Measurements from ENCODE around the gene MICU1. TPM values are rescaled to one million over a fixed set of nuclear protein-coding genes. Genes with fewer than 3 reads are reported as not detected.

The MICU1 gene
- total RNA-seq, 4 donors from 2014 or later, result 25.1 to 41.1 (median 34.9) TPM

DNA sequence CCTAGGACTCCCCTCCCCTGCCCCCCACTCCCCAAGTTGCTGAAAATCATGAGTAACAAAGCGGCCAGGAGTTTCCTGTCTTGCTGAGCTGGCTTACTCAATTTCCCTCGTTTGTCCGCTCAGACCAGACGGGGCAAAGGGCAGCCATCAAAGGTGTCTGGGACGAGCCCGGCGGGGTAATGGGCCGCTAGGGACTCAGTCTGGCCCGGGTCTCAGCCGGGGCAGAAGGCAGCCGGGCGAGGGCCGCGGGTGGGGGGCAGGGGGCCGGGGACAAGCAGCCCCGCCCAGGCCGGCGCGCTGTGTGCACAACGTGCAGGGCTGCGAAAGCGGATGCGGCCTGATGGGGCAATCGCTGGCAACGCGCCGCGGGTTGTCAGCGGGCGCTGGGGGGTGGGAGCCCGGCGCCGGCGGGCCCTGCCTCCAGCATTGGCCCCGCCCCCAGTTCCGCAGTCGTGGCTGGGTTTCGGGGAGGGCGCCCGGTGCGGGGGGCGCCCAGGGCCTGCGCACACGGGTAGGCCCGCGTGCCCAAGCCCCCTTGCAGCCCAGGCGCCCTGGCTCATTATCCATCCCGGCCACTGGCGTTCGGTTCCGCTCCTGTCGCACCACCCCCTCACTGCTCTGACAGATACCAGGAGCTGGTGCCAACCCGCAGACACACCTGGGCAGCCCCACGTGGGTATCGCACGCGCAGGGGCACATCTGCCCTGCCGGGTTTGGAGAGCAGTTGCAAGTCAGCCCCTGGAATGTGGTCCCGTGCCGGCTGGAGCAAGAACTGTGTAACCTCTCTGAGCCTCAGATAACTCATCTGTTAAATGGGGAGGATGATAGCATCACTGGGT, 306.2 kb downstream of the MICU1 start:
- H3K36me3 ChIP-seq, result no peaks in the 10 kb centered on the region
- H3K9me3 ChIP-seq, result no peaks in the 10 kb centered on the region
- TF ChIP-seq POLR2AphosphoS5 (IDR thresholded peaks at IDR 0.05) (peak; percentile 58 to 85 (median 83)), POLR2A (IDR thresholded peaks at IDR 0.05) (peak; percentile 35), EP300 (IDR thresholded peaks at IDR 0.05; ENCODE audit: low read depth) (peak; percentile 38)
- TF ChIP-seq, protein P1, sequence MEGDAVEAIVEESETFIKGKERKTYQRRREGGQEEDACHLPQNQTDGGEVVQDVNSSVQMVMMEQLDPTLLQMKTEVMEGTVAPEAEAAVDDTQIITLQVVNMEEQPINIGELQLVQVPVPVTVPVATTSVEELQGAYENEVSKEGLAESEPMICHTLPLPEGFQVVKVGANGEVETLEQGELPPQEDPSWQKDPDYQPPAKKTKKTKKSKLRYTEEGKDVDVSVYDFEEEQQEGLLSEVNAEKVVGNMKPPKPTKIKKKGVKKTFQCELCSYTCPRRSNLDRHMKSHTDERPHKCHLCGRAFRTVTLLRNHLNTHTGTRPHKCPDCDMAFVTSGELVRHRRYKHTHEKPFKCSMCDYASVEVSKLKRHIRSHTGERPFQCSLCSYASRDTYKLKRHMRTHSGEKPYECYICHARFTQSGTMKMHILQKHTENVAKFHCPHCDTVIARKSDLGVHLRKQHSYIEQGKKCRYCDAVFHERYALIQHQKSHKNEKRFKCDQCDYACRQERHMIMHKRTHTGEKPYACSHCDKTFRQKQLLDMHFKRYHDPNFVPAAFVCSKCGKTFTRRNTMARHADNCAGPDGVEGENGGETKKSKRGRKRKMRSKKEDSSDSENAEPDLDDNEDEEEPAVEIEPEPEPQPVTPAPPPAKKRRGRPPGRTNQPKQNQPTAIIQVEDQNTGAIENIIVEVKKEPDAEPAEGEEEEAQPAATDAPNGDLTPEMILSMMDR (IDR thresholded peaks at IDR 0.05), result peak in 1 of 5 experiments; percentile 37
- H3K4me1 ChIP-seq, result peaks cover 43 to 65% (median 54%) of the 10 kb centered on the region in 4 donors
- peak overlapping the region in 3 of 4 donors; percentile 25 to 43 (median 39) for H3K4me3 ChIP-seq
- in situ Hi-C loops (cut with MboI; ENCODE audit: low pct_ligation_motif_present in 1 of 4, low pct_unique_long_range_greater_than_20kb in 1 of 4, low sequenced_read_pairs in 3 of 4) (no loop called here), intact Hi-C loops (cut with DNase I; ENCODE audit: low total_unique reads) (no loop called here)
- 2 to 20% methylated on average over 1 to 38 of the region's 60 CpGs for WGBS, 2 donors (ENCODE audit: low coverage in 1 of 2)
- H3K27ac ChIP-seq, result peak overlapping the region; percentile 82 to 90 (median 84)
- no peaks in the 10 kb centered on the region for H3K27me3 ChIP-seq
- peak; percentile 94 for DNase-seq

DNA sequence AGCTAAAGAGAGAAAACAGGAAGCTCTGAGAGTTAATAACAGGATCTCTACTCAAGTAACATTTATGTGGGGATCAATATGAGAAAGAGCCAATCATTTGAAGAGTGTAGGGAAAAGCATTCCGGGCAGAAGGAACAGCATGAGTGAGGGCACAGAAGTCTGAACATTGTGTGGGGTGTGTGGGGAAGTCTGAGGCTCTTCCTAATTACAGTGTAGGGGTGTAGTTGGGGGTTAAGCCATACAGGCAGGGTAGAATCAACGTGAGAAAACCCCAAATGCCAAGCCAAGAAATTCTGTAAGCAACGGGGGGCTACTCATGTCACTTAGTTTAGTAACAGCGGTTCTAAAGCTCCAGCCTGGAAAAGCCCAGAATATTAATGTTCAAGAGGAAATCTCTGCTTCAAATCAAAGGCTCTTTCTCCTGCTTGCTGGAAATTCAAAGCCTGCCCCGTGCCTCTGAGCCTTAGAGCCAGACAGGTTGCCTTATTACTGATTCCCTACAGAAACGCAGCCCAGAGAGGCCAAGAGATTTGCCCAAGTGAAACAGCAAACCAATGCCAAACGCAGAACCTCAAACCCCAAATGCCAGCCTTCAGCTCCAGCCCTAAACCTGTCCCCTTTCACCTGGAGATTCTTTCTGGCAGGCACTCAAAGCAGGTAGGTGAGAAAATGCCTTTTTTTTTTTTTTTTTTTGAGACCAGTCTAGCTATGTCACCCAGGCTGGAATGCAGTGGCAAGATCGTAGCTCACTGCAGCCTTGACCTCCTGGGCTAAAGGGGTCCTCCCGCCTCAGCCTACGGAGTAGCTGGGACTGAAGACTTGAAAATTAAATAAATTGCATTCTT, 307.2 kb downstream of the MICU1 start:
- Histone ChIP-seq H3K36me3 (no peaks in the 10 kb centered on the region), H3K4me3 (peak overlapping the region in 3 of 4 donors; percentile 25 to 43 (median 39)), H3K9me3 (no peaks in the 10 kb centered on the region), H3K27ac (peak overlapping the region; percentile 82 to 90 (median 84)), H3K4me1 (peaks cover 43 to 67% (median 55%) of the 10 kb centered on the region in 4 donors), H3K27me3 (no peaks in the 10 kb centered on the region)
- intact Hi-C loops (cut with DNase I; ENCODE audit: low total_unique reads), result no loop called here
- WGBS, 2 donors (ENCODE audit: low coverage in 1 of 2), result 59 to 70% methylated on average over 4 to 10 of the region's 10 CpGs
- no peak for DNase-seq
- in situ Hi-C loops (cut with MboI; ENCODE audit: low pct_ligation_motif_present in 1 of 4, low pct_unique_long_range_greater_than_20kb in 1 of 4, low sequenced_read_pairs in 3 of 4), result no loop called here
- TF ChIP-seq POLR2A (IDR thresholded peaks at IDR 0.05) (no peak), EP300 (IDR thresholded peaks at IDR 0.05; ENCODE audit: low read depth) (no peak), POLR2AphosphoS5 (IDR thresholded peaks at IDR 0.05) (no peak)
- TF ChIP-seq, protein P1 (IDR thresholded peaks at IDR 0.05), result no peak

Small RNA genes lying within 50 kb of the gene (small RNA-seq; reads per million reads assigned to genes)
- gene AL513185.2 (0 reads per million in 4 donors), gene HMGN2P34 (0 reads per million in 4 donors), gene RF00019 (0 reads per million in 4 donors), gene RN7SL840P (0 reads per million in 4 donors), gene RNU6-805P (0 reads per million in 4 donors)

Other genes with a start within 250 kb of the MICU1 start
- gene MCU, start 66.1 kb upstream of the MICU1 start, total RNA-seq, result 10 to 100 TPM; 25.1 to 82.4 (median 65.1) TPM

All from transverse colon (tissue), 4 donors.